PC-9 (cell line): ENCODE data around the gene SGIP1.

Experiments used
- CTCF ChIP-seq: fragments of 200-600 bp; sonication (generic); conservative IDR thresholded peaks from 2 replicates; pipeline ENCODE4 v1.6.1; 2017; ENCODE audit warnings: mixed run types, antibody characterized with exemption, mild to moderate bottlenecking, moderate library complexity
- EZH2 ChIP-seq: fragments of 200-600 bp; sonication (generic); IDR thresholded peaks from 2 replicates; pipeline ENCODE4 v1.8.0; 2017; ENCODE audit warnings: antibody characterized with exemption, low read depth

- no peak for TF ChIP-seq CTCF
- TF ChIP-seq EZH2, result no peak
Measured at GRCh38 chr1:66704177-66704875, 170.4 kb downstream of the SGIP1 start.
